Choroid plexus epithelial cell (primary cell): ENCODE results near the gene LSM3.

Experiments used
- DNase-seq: peaks from one replicate; pipeline ENCODE4 v3.0.0-alpha.2; 2010; ENCODE audit warnings: low read depth
- H3K4me3 ChIP-seq: 2 replicates; pipeline ENCODE4 v1.5.1; 2011; ENCODE audit warnings: low read depth, mild to moderate bottlenecking, control low read depth, low read length, moderate library complexity
- CTCF ChIP-seq: conservative IDR thresholded peaks from 2 replicates; pipeline ENCODE4 v1.5.1; 2011; ENCODE audit warnings: low read depth, mild to moderate bottlenecking, control low read depth, inconsistent platforms, low read length, moderate library complexity

The LSM3 gene

DNA sequence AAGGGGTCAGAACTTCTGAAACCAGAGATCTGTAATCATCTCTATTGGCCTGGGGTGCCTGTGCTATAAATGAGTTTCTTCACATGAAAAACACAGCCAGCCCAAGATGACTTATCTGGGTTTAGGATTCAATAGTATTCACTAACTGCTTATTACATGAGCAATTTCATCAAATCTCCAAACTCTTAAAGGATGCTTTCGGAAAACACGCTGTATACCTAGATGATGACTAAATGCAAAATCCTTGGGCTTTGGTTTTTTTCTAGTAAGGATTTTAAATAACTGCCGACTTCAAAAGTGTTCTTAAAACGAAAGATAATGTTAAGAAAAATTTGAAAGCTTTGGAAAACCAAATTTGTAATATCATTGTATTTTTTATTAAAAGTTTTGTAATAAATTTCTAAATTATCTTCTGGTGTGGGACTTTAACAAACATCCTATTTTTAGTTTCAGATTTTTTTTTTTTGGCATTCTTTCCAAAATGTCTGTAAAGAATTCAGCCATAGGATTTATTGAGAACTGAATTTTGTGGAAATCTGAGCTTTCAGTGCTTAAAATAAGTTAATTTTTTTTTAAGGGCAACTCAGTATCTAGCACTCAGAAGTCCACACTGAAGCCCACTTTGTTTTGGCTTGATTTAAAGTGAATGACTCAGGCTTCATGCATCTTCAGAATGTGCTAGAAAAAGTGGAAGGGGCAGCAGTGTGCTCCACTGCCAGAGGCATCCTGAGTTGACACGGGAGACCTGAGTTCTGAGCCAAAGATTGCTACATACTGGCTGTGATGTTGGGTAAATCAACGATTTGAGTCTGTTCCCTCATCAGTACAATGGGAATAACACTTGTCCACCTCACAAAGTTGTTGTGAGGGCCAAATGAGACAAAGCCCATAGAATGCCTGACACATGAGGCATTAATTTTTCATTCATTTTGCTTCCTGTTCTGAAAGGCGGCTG is 35.1 kb upstream of the LSM3 start:
- no peak overlapping the region for H3K4me3 ChIP-seq
- no peak for TF ChIP-seq CTCF
- peak; percentile 98 for DNase-seq

- peak; percentile 100 for DNase-seq
- TF ChIP-seq CTCF: no peak
- peak overlapping the region; percentile 26 for H3K4me3 ChIP-seq
These were observed 34.1 kb upstream of the LSM3 start for GRCh38 chr3:14144423-14145075.

DNA sequence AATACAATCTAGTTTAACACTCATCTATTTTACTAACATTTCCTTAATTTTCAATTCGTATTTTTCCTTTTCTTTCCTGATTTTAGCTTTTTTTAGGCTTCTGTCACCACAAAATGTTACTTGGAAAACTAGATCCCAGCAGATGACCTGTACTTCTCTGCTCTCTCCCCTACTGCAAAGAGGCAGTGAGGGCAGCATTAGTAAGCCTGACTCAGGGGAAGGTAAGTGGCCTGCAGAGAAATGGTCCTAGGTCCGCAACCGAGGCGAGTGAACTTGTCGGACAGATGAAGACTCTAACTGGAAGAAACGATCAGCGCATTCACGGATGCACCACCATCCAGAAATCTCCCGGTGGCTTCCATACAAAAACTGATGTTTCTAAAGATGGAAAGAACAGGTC is 33.4 kb upstream of the LSM3 start:
- TF ChIP-seq CTCF: no peak
- peak; percentile 71 for DNase-seq
- H3K4me3 ChIP-seq: no peak overlapping the region

GRCh38 chr3:14145670-14146380 is 32.8 kb upstream of the LSM3 start:
- DNase-seq: no peak
- peak; percentile 8 for TF ChIP-seq CTCF
- no peak overlapping the region for H3K4me3 ChIP-seq

DNA sequence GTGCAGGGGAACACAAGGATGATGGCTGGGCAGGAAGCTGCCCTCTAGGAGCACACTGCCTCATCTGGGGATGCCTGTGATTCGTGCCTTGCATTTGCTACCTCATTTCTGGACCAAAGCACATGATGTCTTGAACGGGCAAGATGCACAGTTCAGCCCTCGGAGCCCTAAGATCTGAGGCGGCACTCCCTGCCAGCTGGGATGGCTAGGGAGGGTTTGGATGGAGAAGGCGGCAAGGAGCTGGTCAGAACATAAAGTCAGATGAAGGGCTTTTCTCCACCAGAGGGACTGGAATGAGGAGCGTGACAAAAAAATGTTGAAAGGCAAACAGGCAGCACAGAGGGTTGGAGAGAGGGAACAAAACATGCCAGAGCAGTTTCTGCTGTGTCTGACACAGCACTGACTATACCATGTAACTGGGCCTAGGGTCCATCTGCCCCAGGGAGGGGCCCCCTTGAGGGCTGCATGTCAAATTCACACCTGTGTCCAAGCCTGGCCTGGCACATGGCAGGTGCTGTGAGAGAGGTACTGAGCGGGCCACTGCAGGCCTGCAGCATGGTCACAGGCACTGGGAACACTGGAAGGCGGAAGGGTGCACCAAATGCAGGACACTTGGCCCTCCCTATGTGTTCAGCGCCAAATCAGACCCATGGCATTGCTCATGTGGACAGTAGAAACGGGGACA is 32.1 kb upstream of the LSM3 start:
- DNase-seq: no peak
- no peak for TF ChIP-seq CTCF
- H3K4me3 ChIP-seq: no peak overlapping the region

DNA sequence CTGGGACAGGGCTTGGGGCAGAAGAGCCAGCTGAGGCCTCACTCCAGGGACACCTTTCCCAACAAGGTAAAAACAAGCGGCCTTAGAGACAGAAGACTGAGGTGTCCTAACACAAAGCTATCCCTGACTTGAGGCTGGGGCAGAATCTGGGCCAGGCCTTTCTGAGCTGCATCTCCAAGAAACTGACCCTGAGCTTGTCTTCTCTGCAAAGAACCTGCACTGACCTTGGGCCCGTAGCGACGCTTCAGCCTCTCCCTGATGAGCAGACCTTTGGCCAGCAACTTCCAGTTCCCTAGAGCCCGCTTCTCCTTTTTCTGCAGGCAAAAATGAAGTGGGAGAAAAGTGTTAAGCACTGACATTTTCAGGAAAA is 31.6 kb upstream of the LSM3 start:
- no peak for TF ChIP-seq CTCF
- no peak overlapping the region for H3K4me3 ChIP-seq
- DNase-seq: no peak
